ENCODE results near the gene FAHD2B. TPM values are rescaled to one million over a fixed set of nuclear protein-coding genes. Genes with fewer than 3 reads are reported as not detected.
"Not testable (repeated sequence)": the region's sequence is repeated elsewhere in the genome, so short reads cannot be mapped to it uniquely, and the experiment has no call there.

Gene FAHD2B
- 32.4 TPM for polyA plus RNA-seq (ENCODE audit: insufficient read length)
- long read RNA-seq, donor 1, partial matches to known transcripts = 0 of 4 reads
- long read RNA-seq, donor 1, other reads (novel, unspliced or antisense) = 0 of 4 reads
- long read RNA-seq, donor 2, partial matches to known transcripts = 0 of 4 reads
- long read RNA-seq, donor 2, other reads (novel, unspliced or antisense) = 0 of 4 reads
- long read RNA-seq, donor 3, partial matches to known transcripts = 0 of 4 reads
- long read RNA-seq, donor 3, other reads (novel, unspliced or antisense) = 0 of 4 reads
- long read RNA-seq, donor 4 = 0 reads
- long read RNA-seq, donor 5, transcript FAHD2B-201 (8 exons, 1,305 nt) = major isoform, 8 of 32 reads
- long read RNA-seq, donor 5, partial matches to known transcripts = 7 of 32 reads
- long read RNA-seq, donor 5, other reads (novel, unspliced or antisense) = 16 of 32 reads
- long read RNA-seq, donor 6, transcript FAHD2B-202 (9 exons, 1,388 nt) = major isoform, 6 of 7 reads
- long read RNA-seq, donor 6, partial matches to known transcripts = 0 of 7 reads
- long read RNA-seq, donor 6, other reads (novel, unspliced or antisense) = 0 of 7 reads
- long read RNA-seq, donor 7, transcript FAHD2B-201 (8 exons, 1,305 nt) = major isoform, 6 of 9 reads
- long read RNA-seq, donor 7, partial matches to known transcripts = 0 of 9 reads
- long read RNA-seq, donor 7, other reads (novel, unspliced or antisense) = 0 of 9 reads
- long read RNA-seq, donor 8, partial matches to known transcripts = 0 of 3 reads
- long read RNA-seq, donor 8, other reads (novel, unspliced or antisense) = 0 of 3 reads

- peak; percentile 69 for DNase-seq
These were observed at the start of gene FAHD2B for GRCh38 chr2:97094772-97095611. TSS of gene FAHD2B (minus strand) at chr2:97094882. CDS start at chr2:97091706, 3,176 bp downstream.

GRCh38 chr2:97144016-97144415 lies 49.3 kb upstream of the FAHD2B start:
- not testable (repeated sequence) for DNase-seq

- not testable (repeated sequence) for DNase-seq
These were observed 34.4 kb upstream of the FAHD2B start for GRCh38 chr2:97129090-97129489.

- DNase-seq = not testable (repeated sequence)
These were observed 19.2 kb upstream of the FAHD2B start for GRCh38 chr2:97113882-97114255.

- DNase-seq = peak; percentile 76
These were observed 18.6 kb upstream of the FAHD2B start, which contains the start of gene ANKRD36 for GRCh38 chr2:97113050-97113881. TSS of gene ANKRD36 (plus strand) at chr2:97113153. CDS start at chr2:97113740, 587 bp downstream.

GRCh38 chr2:97112320-97113049 lies 17.8 kb upstream of the FAHD2B start:
- peak; percentile 22 for DNase-seq

- not testable (repeated sequence) for DNase-seq
These were observed 16.6 kb upstream of the FAHD2B start for GRCh38 chr2:97111246-97111645.

- not testable (repeated sequence) for DNase-seq
These were observed 12.2 kb upstream of the FAHD2B start for GRCh38 chr2:97106878-97107277.

- DNase-seq = not testable (repeated sequence)
These were observed 4.2 kb upstream of the FAHD2B start for GRCh38 chr2:97098786-97099372.

GRCh38 chr2:97095661-97096060 lies 979 bp upstream of the FAHD2B start:
- DNase-seq = no peak

GRCh38 chr2:97093983-97094771 lies 505 bp downstream of the FAHD2B start:
- DNase-seq = not testable (repeated sequence)

GRCh38 chr2:97092946-97093345 lies 1.7 kb downstream of the FAHD2B start:
- DNase-seq = not testable (repeated sequence)

- not testable (repeated sequence) for DNase-seq
These were observed 6.0 kb downstream of the FAHD2B start for GRCh38 chr2:97088706-97089105.

GRCh38 chr2:97085093-97085492 lies 9.6 kb downstream of the FAHD2B start:
- DNase-seq = not testable (repeated sequence)

- DNase-seq = not testable (repeated sequence)
These were observed 11.2 kb downstream of the FAHD2B start for GRCh38 chr2:97083516-97083915.

GRCh38 chr2:97082206-97082605 lies 12.5 kb downstream of the FAHD2B start:
- DNase-seq = not testable (repeated sequence)

- DNase-seq = not testable (repeated sequence)
These were observed 13.8 kb downstream of the FAHD2B start for GRCh38 chr2:97080855-97081254.

- DNase-seq = not testable (repeated sequence)
These were observed 17.5 kb downstream of the FAHD2B start for GRCh38 chr2:97077213-97077612.

- DNase-seq = not testable (repeated sequence)
These were observed 23.8 kb downstream of the FAHD2B start for GRCh38 chr2:97070915-97071314.

Data from left kidney (tissue), 8 donors.